GM12873 (cell line): ENCODE data around the gene UBE2G1.

ENCODE experiments used
- CTCF ChIP-seq: IDR thresholded peaks from 2 replicates; pipeline ENCODE4 v1.5.1; 2012; ENCODE audit warnings: low read depth, mild to moderate bottlenecking, moderate library complexity, low read length, control low read depth; ENCODE audit not compliant: insufficient read depth; ENCODE audit errors: missing control alignments

UBE2G1 gene

GRCh38 chr17:4234401-4234800 is 132.1 kb downstream of the UBE2G1 start:
- TF ChIP-seq CTCF: no peak

GRCh38 chr17:4233668-4234258 is 132.7 kb downstream of the UBE2G1 start:
- TF ChIP-seq CTCF: no peak

- TF ChIP-seq CTCF: no peak
Observed at GRCh38 chr17:4232168-4232813, 134.2 kb downstream of the UBE2G1 start.

- no peak for TF ChIP-seq CTCF
Observed at GRCh38 chr17:4229627-4230541, 136.6 kb downstream of the UBE2G1 start.

GRCh38 chr17:4221899-4222659 is 144.4 kb downstream of the UBE2G1 start:
- no peak for TF ChIP-seq CTCF

- no peak for TF ChIP-seq CTCF
Observed at GRCh38 chr17:4221163-4221562, 145.3 kb downstream of the UBE2G1 start.
